22Rv1 (cell line): ENCODE data around the gene FLNB.

Experiments used
- H3K27ac ChIP-seq: fragments of 450-650 bp; 2 replicates; pipeline ENCODE4 v1.5.1; 2017
- CTCF ChIP-seq: fragments of 450-650 bp; IDR thresholded peaks from 2 replicates; pipeline ENCODE4 v1.5.1; 2017; ENCODE audit warnings: mild to moderate bottlenecking
- ZFX ChIP-seq: fragments of 450-650 bp; IDR thresholded peaks from 2 replicates; pipeline ENCODE4 v1.6.1; 2017; ENCODE audit warnings: antibody characterized with exemption, borderline replicate concordance

FLNB gene

DNA sequence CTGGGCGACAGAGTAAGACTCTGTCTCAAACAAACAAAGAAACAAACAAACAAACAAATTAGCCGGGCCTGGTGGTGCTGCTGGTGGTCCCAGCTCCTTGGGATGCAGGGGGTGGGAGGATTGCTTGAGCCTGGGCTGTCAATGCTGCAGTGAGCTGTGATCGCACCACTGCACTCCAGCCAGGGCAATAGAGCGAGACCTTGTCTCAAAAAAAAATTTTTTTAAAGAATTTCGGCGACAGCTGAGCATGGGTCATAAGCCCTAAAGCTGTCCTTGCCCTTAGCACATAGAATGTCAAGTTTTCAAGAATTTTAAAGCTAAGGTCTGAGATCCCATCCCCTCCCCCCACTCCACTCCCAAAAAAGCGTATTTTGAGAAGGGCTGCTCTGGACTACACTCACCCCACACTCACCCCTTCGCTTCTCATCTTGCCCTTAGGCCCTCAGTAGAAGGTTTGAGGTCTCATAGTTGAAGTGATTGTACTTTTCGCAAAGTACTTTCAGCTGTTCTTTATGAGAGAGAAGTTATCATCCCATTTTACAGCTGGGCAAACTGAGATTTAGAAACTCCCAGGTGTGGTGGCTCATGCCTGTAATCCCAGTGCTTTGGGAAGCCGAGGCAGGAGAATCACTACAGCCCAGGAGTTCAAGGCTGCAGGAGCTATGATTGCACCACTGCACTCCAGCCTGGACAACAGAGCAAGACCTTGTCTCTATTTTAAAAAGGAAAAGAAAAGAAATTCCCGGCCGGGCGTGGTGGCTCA, 34.3 kb upstream of the FLNB start:
- no peak for TF ChIP-seq CTCF
- TF ChIP-seq ZFX: no peak
- no peak overlapping the region for H3K27ac ChIP-seq

- no peak overlapping the region for H3K27ac ChIP-seq
- TF ChIP-seq CTCF (no peak), ZFX (no peak)
Observed at GRCh38 chr3:57974796-57975388, 33.3 kb upstream of the FLNB start.

GRCh38 chr3:57977818-57978235, 30.4 kb upstream of the FLNB start:
- TF ChIP-seq ZFX (no peak), CTCF (no peak)
- H3K27ac ChIP-seq: no peak overlapping the region

GRCh38 chr3:57978316-57978715, 29.9 kb upstream of the FLNB start:
- no peak overlapping the region for H3K27ac ChIP-seq
- no peak for TF ChIP-seq ZFX
- TF ChIP-seq CTCF: no peak

DNA sequence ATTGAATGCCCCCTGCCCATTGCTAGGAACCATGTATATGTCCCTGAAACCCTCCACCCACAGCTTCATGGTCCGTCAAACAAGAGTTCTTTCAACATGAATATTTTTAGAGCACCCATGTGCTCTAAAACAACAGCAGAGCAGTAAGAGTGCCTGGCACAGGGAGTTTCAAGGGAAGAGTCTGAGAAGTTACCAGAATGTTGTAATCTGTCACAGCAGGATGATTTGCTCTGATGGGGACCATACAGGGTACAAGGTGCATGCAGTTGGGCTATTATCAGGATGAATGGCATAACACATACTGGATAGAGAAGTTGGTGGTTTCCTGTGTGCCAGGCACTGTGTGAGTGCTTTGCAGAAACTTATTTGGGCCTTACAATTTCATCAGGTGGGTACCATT, 27.8 kb upstream of the FLNB start:
- H3K27ac ChIP-seq: no peak overlapping the region
- TF ChIP-seq ZFX (no peak), CTCF (no peak)

GRCh38 chr3:57981483-57982087, 26.6 kb upstream of the FLNB start:
- no peak overlapping the region for H3K27ac ChIP-seq
- no peak for TF ChIP-seq CTCF

GRCh38 chr3:57982561-57983243, 25.5 kb upstream of the FLNB start:
- no peak overlapping the region for H3K27ac ChIP-seq
- TF ChIP-seq ZFX (no peak), CTCF (no peak)
